Body of pancreas (tissue), 4 donors: ENCODE data around the gene TRERF1. TPM values are rescaled to one million over a fixed set of nuclear protein-coding genes. Genes with fewer than 3 reads are reported as not detected.

ENCODE experiments used
- ATAC-seq: fragments of 150-250 bp; one replicate; pipeline ENCODE4 v1.9.1; 2016
- DNase-seq, 4 donors: peaks; one replicate each; pipeline ENCODE4 v3.0.0-alpha.2; 2019
- H3K27ac ChIP-seq, 4 donors: fragments of 200-600 bp; sonication (generic); 1 replicate in 3 of 4; 2 replicates in 1 of 4; pipeline versions ENCODE4 v1.5.1 to v1.6.1; 2016 to 2019; ENCODE audit warnings: mild to moderate bottlenecking in 1 of 4, mixed read lengths in 1 of 4, moderate library complexity in 1 of 4
- H3K27me3 ChIP-seq, 2 donors: fragments of 200-600 bp; sonication (generic); one replicate each; pipeline ENCODE4 v1.6.0; 2016; ENCODE audit warnings: mild to moderate bottlenecking in 1 of 2
- H3K36me3 ChIP-seq, 2 donors: fragments of 200-600 bp; sonication (generic); replicated peaks in 1 of 2; 2 replicates each; pipeline ENCODE4 v1.5.1; 2016; ENCODE audit warnings: low read depth in 2 of 2; ENCODE audit not compliant: insufficient read depth in 1 of 2
- H3K4me1 ChIP-seq: fragments of 200-600 bp; sonication (generic); one replicate; pipeline ENCODE4 v1.6.0; 2016
- H3K4me3 ChIP-seq, 2 donors: fragments of 200-600 bp; sonication (generic); 1 replicate in 1 of 2; 2 replicates in 1 of 2; pipeline ENCODE4 v1.5.1; 2016 to 2019
- H3K9me3 ChIP-seq, 3 donors: fragments of 200-600 bp; sonication (generic); 1 replicate in 2 of 3; 2 replicates in 1 of 3; pipeline ENCODE4 v1.5.1; 2016
- CTCF ChIP-seq, 7 experiments: fragments of 450-650 bp in 4 of 7; fragments of 200-600 bp in 3 of 7; sonication (generic) in 3 of 7; IDR thresholded peaks; one replicate each; pipeline ENCODE4 v1.5.1; 2016 to 2019; ENCODE audit warnings: antibody characterized with exemption in 7 of 7
- POLR2A ChIP-seq, 3 donors: fragments of 450-650 bp; IDR thresholded peaks; one replicate each; pipeline ENCODE4 v1.6.1; 2016; ENCODE audit warnings: antibody characterized with exemption in 3 of 3, mild to moderate bottlenecking in 2 of 3
- WGBS, 2 donors: methylation state at CpG; one replicate each; pipeline ENCODE4 v1.1.5; 2017; 5-methylcytosine and 5-hydroxymethylcytosine counted together
- intact Hi-C: fragments of 100-400 bp; cut with DNase I; formaldehyde crosslinking; loops from one replicate; pipeline ENCODE4 v1.15.1; 2023
- total RNA-seq, 2 donors: library from RNA; depleted of rRNA; stranded (reverse); fragments of >200 nt; gene quantifications; one replicate each; pipeline ENCODE4 v1.1.0, GENCODE V29; 2016

Gene TRERF1
- total RNA-seq, 2 donors from 2014 or later = 2.3 to 3.4 TPM

- Histone ChIP-seq H3K4me3 (no peak overlapping the region), H3K27me3 (no peaks in the 10 kb centered on the region), H3K36me3 (no peaks in the 10 kb centered on the region), H3K27ac (no peak overlapping the region), H3K9me3 (no peaks in the 10 kb centered on the region), H3K4me1 (peaks cover 9% of the 10 kb centered on the region)
- DNase-seq (no peak), ATAC-seq (no peak)
- intact Hi-C loops = no loop called here
- WGBS, 2 donors = 83 to 90% methylated on average over 8 to 9 of the region's 9 CpGs
- TF ChIP-seq POLR2A (IDR thresholded peaks at IDR 0.05) (no peak), CTCF (IDR thresholded peaks at IDR 0.05) (no peak)
Observed at GRCh38 chr6:42292004-42292740, 159.6 kb downstream of the TRERF1 start.

GRCh38 chr6:42287756-42288155, 164.0 kb downstream of the TRERF1 start:
- DNase-seq (no peak), ATAC-seq (no peak)
- Histone ChIP-seq H3K4me3 (no peak overlapping the region), H3K4me1 (peaks cover 9% of the 10 kb centered on the region), H3K9me3 (no peaks in the 10 kb centered on the region), H3K27ac (no peak overlapping the region), H3K27me3 (no peaks in the 10 kb centered on the region), H3K36me3 (no peaks in the 10 kb centered on the region)
- intact Hi-C loops = no loop called here
- WGBS, 2 donors = 89 to 92% methylated on average over 2 of the region's 2 CpGs
- TF ChIP-seq POLR2A (IDR thresholded peaks at IDR 0.05) (no peak), CTCF (IDR thresholded peaks at IDR 0.05) (no peak)

- no peak for TF ChIP-seq CTCF (IDR thresholded peaks at IDR 0.05)
- WGBS, 2 donors = 53 to 69% methylated on average over 7 of the region's 7 CpGs
- Histone ChIP-seq H3K36me3 (no peaks in the 10 kb centered on the region), H3K4me1 (no peaks in the 10 kb centered on the region), H3K4me3 (no peak overlapping the region), H3K27ac (no peak overlapping the region), H3K9me3 (no peaks in the 10 kb centered on the region), H3K27me3 (no peaks in the 10 kb centered on the region)
- intact Hi-C loops = no loop called here
- ATAC-seq (no peak), DNase-seq (no peak)
Observed at GRCh38 chr6:42281570-42281969, 170.2 kb downstream of the TRERF1 start.

GRCh38 chr6:42280966-42281533, 170.7 kb downstream of the TRERF1 start:
- H3K4me3 ChIP-seq = no peak overlapping the region
- no peaks in the 10 kb centered on the region for H3K36me3 ChIP-seq
- H3K9me3 ChIP-seq = no peaks in the 10 kb centered on the region
- intact Hi-C loops = no loop called here
- H3K27me3 ChIP-seq = no peaks in the 10 kb centered on the region
- TF ChIP-seq CTCF (IDR thresholded peaks at IDR 0.05) (no peak), POLR2A (IDR thresholded peaks at IDR 0.05) (no peak)
- DNase-seq = no peak
- H3K4me1 ChIP-seq = no peaks in the 10 kb centered on the region
- no peak for ATAC-seq
- no peak overlapping the region for H3K27ac ChIP-seq
- WGBS, 2 donors = 88 to 91% methylated on average over 5 of the region's 5 CpGs
